Activated T-helper 1 cell treated with Interleukin-2 at 50 U/mL for 16 hours (primary cell): Measurements from ENCODE around the gene USP10.

Source experiments
- DNase-seq: peaks from one replicate; pipeline ENCODE4 v3.0.0-alpha.2; 2020; ENCODE audit warnings: low read depth

The USP10 gene

GRCh38 chr16:84825896-84826557 lies 126.2 kb downstream of the USP10 start:
- DNase-seq: no peak

GRCh38 chr16:84826558-84826941 lies 126.8 kb downstream of the USP10 start:
- no peak for DNase-seq

GRCh38 chr16:84827131-84827574 lies 127.4 kb downstream of the USP10 start:
- no peak for DNase-seq

- no peak for DNase-seq
Observed at GRCh38 chr16:84827897-84828296, 128.1 kb downstream of the USP10 start.

- no peak for DNase-seq
Observed at GRCh38 chr16:84828322-84828721, 128.5 kb downstream of the USP10 start.
